Neural cell (in vitro differentiated cells): ENCODE data around the gene SLC4A3.

Source experiments
- EP300 ChIP-seq: fragments of 450-650 bp; conservative IDR thresholded peaks from 2 replicates; pipeline ENCODE4 v1.6.1; 2014; ENCODE audit warnings: antibody characterized with exemption, mild to moderate bottlenecking, moderate library complexity; ENCODE audit not compliant: poor library complexity, severe bottlenecking
- EZH2 ChIP-seq: fragments of 200-600, 300-800 bp; shearing (Covaris generic), sonication (generic); IDR thresholded peaks from 2 replicates; pipeline ENCODE4 v1.6.1; 2014; ENCODE audit warnings: antibody characterized with exemption, low read length, borderline replicate concordance, mild to moderate bottlenecking; ENCODE audit not compliant: insufficient read depth, poor library complexity, severe bottlenecking
- POLR2AphosphoS5 ChIP-seq: IDR thresholded peaks from 2 replicates; pipeline ENCODE4 v1.6.1; 2012
- SMC3 ChIP-seq: fragments of 450-650 bp; conservative IDR thresholded peaks from 2 replicates; pipeline ENCODE4 v1.6.1; 2014; ENCODE audit warnings: antibody characterized with exemption, mild to moderate bottlenecking, moderate library complexity; ENCODE audit not compliant: poor library complexity
- TAF1 ChIP-seq: IDR thresholded peaks from 2 replicates; pipeline ENCODE4 v1.6.1; 2012; ENCODE audit warnings: low read depth
- TF ChIP-seq, protein P1 (sequence below): fragments of 450-650 bp; IDR thresholded peaks from 2 replicates; pipeline ENCODE4 v1.5.1; 2014; ENCODE audit warnings: antibody characterized with exemption, mild to moderate bottlenecking, moderate library complexity; ENCODE audit not compliant: poor library complexity, severe bottlenecking
- TF ChIP-seq, protein P2 (sequence below): IDR thresholded peaks from 2 replicates; pipeline ENCODE4 v1.6.1; 2012; ENCODE audit warnings: borderline replicate concordance

DNA sequence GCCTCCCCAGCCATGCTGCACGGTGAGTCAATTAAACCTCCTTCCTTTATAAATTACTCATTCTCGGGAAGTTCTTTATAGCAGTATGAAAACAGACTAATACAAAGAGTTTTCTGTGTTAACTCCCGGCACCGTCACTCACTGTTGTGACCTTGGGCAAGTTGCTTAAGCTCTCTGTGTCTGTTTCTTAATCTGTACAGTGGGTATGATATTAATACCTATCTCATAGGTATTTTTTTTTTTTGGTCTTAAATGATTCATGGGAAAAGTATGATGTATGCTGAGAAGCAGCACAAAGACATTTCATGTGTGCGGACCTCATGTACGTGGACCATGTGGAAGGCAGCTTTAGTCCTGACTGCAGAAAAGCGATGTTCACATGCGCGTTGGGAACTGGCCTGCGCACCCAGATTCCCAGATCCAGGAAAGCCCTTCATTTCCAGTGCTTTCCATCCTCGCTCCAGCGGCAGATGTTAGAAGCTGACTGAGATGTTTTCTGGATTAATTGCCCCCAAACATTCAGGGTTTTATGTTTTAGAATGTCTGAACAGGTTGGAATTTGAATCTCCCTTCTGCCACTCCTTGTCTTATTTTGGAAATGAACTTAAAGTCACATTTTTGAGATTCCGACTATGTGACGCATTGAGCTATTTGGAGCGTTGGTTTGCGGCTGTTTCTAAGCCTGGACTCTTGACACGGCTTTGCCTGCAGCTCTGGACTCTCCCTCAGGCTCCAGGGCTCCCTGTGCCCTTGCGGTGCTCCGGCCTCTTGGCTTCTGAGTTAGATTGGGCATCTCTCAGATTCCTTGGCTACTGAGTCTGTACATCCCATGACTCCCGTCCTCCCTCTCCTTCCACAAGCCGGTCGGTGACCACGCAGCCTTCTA, 61.4 kb downstream of the SLC4A3 start:
- TF ChIP-seq POLR2AphosphoS5 = no peak
- no peak for TF ChIP-seq TAF1
- no peak for TF ChIP-seq EZH2
- TF ChIP-seq, protein P1, sequence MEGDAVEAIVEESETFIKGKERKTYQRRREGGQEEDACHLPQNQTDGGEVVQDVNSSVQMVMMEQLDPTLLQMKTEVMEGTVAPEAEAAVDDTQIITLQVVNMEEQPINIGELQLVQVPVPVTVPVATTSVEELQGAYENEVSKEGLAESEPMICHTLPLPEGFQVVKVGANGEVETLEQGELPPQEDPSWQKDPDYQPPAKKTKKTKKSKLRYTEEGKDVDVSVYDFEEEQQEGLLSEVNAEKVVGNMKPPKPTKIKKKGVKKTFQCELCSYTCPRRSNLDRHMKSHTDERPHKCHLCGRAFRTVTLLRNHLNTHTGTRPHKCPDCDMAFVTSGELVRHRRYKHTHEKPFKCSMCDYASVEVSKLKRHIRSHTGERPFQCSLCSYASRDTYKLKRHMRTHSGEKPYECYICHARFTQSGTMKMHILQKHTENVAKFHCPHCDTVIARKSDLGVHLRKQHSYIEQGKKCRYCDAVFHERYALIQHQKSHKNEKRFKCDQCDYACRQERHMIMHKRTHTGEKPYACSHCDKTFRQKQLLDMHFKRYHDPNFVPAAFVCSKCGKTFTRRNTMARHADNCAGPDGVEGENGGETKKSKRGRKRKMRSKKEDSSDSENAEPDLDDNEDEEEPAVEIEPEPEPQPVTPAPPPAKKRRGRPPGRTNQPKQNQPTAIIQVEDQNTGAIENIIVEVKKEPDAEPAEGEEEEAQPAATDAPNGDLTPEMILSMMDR = no peak
- TF ChIP-seq, protein P2, sequence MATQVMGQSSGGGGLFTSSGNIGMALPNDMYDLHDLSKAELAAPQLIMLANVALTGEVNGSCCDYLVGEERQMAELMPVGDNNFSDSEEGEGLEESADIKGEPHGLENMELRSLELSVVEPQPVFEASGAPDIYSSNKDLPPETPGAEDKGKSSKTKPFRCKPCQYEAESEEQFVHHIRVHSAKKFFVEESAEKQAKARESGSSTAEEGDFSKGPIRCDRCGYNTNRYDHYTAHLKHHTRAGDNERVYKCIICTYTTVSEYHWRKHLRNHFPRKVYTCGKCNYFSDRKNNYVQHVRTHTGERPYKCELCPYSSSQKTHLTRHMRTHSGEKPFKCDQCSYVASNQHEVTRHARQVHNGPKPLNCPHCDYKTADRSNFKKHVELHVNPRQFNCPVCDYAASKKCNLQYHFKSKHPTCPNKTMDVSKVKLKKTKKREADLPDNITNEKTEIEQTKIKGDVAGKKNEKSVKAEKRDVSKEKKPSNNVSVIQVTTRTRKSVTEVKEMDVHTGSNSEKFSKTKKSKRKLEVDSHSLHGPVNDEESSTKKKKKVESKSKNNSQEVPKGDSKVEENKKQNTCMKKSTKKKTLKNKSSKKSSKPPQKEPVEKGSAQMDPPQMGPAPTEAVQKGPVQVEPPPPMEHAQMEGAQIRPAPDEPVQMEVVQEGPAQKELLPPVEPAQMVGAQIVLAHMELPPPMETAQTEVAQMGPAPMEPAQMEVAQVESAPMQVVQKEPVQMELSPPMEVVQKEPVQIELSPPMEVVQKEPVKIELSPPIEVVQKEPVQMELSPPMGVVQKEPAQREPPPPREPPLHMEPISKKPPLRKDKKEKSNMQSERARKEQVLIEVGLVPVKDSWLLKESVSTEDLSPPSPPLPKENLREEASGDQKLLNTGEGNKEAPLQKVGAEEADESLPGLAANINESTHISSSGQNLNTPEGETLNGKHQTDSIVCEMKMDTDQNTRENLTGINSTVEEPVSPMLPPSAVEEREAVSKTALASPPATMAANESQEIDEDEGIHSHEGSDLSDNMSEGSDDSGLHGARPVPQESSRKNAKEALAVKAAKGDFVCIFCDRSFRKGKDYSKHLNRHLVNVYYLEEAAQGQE = no peak
- TF ChIP-seq EP300 = no peak
- TF ChIP-seq SMC3 = no peak
